NB4 (cell line): ENCODE data around the gene CHDH.

Experiments used
- TF ChIP-seq, protein P1 (sequence below): IDR thresholded peaks from one replicate; pipeline ENCODE4 v1.5.1; 2012; ENCODE audit warnings: low read depth, low read length
- TF ChIP-seq, protein P2 (sequence below): IDR thresholded peaks from 2 replicates; pipeline ENCODE4 v1.6.1; 2011; ENCODE audit warnings: low read depth, low read length

DNA sequence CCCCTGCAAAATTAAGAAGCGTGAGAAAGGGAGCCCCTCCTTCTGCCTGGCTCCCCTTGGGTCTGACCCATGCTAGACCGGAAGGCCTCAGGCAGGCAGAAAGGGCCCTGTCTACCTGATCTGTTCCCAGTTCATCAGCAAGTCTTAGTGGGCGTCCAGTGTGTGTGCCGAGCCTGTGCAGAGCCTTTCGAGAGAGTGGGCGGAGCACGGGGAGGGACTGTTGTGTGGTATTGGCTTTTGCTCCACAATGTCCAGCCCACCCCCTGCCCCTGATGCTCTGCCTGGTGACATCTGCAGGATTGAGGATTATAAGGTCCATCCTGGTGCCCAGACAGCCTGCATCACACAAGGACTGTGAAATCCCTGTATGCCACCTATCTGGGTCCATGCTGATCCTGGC is 82.9 kb downstream of the CHDH start:
- TF ChIP-seq, protein P1, sequence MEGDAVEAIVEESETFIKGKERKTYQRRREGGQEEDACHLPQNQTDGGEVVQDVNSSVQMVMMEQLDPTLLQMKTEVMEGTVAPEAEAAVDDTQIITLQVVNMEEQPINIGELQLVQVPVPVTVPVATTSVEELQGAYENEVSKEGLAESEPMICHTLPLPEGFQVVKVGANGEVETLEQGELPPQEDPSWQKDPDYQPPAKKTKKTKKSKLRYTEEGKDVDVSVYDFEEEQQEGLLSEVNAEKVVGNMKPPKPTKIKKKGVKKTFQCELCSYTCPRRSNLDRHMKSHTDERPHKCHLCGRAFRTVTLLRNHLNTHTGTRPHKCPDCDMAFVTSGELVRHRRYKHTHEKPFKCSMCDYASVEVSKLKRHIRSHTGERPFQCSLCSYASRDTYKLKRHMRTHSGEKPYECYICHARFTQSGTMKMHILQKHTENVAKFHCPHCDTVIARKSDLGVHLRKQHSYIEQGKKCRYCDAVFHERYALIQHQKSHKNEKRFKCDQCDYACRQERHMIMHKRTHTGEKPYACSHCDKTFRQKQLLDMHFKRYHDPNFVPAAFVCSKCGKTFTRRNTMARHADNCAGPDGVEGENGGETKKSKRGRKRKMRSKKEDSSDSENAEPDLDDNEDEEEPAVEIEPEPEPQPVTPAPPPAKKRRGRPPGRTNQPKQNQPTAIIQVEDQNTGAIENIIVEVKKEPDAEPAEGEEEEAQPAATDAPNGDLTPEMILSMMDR = no peak
- TF ChIP-seq, protein P2, sequence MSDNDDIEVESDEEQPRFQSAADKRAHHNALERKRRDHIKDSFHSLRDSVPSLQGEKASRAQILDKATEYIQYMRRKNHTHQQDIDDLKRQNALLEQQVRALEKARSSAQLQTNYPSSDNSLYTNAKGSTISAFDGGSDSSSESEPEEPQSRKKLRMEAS = no peak
